Activated CD4-positive, alpha-beta T cell treated with anti-CD3 and anti-CD28 coated beads for 4 hours (primary cell): Measurements from ENCODE around the gene CD72.
A peak's percentile ranks its signal among the peaks of the same experiment; 100 is the strongest.
"Not testable (repeated sequence)": the region's sequence is repeated elsewhere in the genome, so short reads cannot be mapped to it uniquely, and the experiment has no call there.

Experiments used
- DNase-seq, 2 donors: peaks; one replicate each; pipeline ENCODE4 v3.0.0-alpha.2; 2020

The CD72 gene

GRCh38 chr9:35615981-35616680 lies 2.1 kb downstream of the CD72 start:
- DNase-seq, result no peak

- no peak for DNase-seq
Measured at GRCh38 chr9:35612843-35613242, 5.4 kb downstream of the CD72 start.

- not testable (repeated sequence) for DNase-seq
Measured at GRCh38 chr9:35612066-35612465, 6.1 kb downstream of the CD72 start.

- peak; percentile 57 for DNase-seq
Measured at GRCh38 chr9:35611230-35611797, 6.9 kb downstream of the CD72 start.

- DNase-seq, result no peak
Measured at GRCh38 chr9:35609820-35610163, 8.4 kb downstream of the CD72 start.

- DNase-seq, result no peak
Measured at GRCh38 chr9:35609001-35609819, 9.0 kb downstream of the CD72 start.

GRCh38 chr9:35608221-35608620 lies 10.0 kb downstream of the CD72 start:
- no peak for DNase-seq

GRCh38 chr9:35606726-35607125 lies 11.5 kb downstream of the CD72 start:
- DNase-seq, result no peak

GRCh38 chr9:35606138-35606504 lies 12.1 kb downstream of the CD72 start:
- no peak for DNase-seq

GRCh38 chr9:35605351-35606137 lies 12.7 kb downstream of the CD72 start:
- peak; percentile 20 to 34 for DNase-seq

- peak; percentile 80 to 85 for DNase-seq
Measured at GRCh38 chr9:35604578-35605350, 13.4 kb downstream of the CD72 start, which contains the start of gene TESK1. TESK1 (plus strand) TSS chr9:35605262; CDS start chr9:35605620, 358 bp downstream.

GRCh38 chr9:35603986-35604577 lies 14.1 kb downstream of the CD72 start:
- DNase-seq, result peak; percentile 98 to 99

GRCh38 chr9:35603506-35603985 lies 14.7 kb downstream of the CD72 start:
- DNase-seq, result no peak

GRCh38 chr9:35599763-35600604 lies 18.2 kb downstream of the CD72 start:
- no peak for DNase-seq

GRCh38 chr9:35598866-35599590 lies 19.2 kb downstream of the CD72 start:
- DNase-seq, result no peak

- DNase-seq, result not testable (repeated sequence)
Measured at GRCh38 chr9:35596907-35597306, 21.3 kb downstream of the CD72 start.

- no peak for DNase-seq
Measured at GRCh38 chr9:35594471-35594870, 23.7 kb downstream of the CD72 start.

- no peak for DNase-seq
Measured at GRCh38 chr9:35593581-35593980, 24.6 kb downstream of the CD72 start.

GRCh38 chr9:35588506-35588905 lies 29.7 kb downstream of the CD72 start:
- DNase-seq, result not testable (repeated sequence)

- DNase-seq, result not testable (repeated sequence)
Measured at GRCh38 chr9:35584681-35585080, 33.5 kb downstream of the CD72 start.
